ENCODE data around the gene APOL6. TPM values are rescaled to one million over a fixed set of nuclear protein-coding genes. Genes with fewer than 3 reads are reported as not detected.

The APOL6 gene
- total and polyA plus RNA-seq, 2 of the 4 experiments (the other 2 are of a cell fraction) = 1.2 to 7.2 TPM

- Histone ChIP-seq H3K27ac (ENCODE audit: insufficient read depth, low read length) (no peak overlapping the region), H3K4ac (ENCODE audit: low read depth, low read length) (no peak overlapping the region), H3K79me1 (ENCODE audit: low read depth in 1 of 2, low read length in 2 of 2) (peaks cover 0 to 11% of the 10 kb centered on the region in 2 experiments; a peak in 3 of 4 replicates), H3K23ac (ENCODE audit: low read depth, low read length) (no peak overlapping the region), H4K5ac (ENCODE audit: low read depth, low read length) (no peak overlapping the region), H4K8ac (ENCODE audit: low read depth in 2 of 2, low read length in 2 of 2) (no peak overlapping the region), H2BK120ac (ENCODE audit: low read depth, low read length) (no peak overlapping the region), H4K91ac (ENCODE audit: insufficient read depth, low read depth, low read length) (no peak overlapping the region), H2BK20ac (ENCODE audit: low read depth, low read length) (no peak overlapping the region), H3K36me3 (ENCODE audit: control insufficient read depth, insufficient read depth, low read length) (no peaks in the 10 kb centered on the region), H3K56ac (ENCODE audit: extremely low read depth, insufficient read depth, low read length) (no peak overlapping the region), H3K14ac (replicated peaks; ENCODE audit: low read depth, low read length) (0 out of 2 replicates have a peak overlapping the region, but pooled peaks have one; percentile 15), H3K18ac (ENCODE audit: low read depth, low read length) (no peak overlapping the region), H4K20me1 (ENCODE audit: insufficient read depth, low read length) (no peaks in the 10 kb centered on the region), H2AK5ac (ENCODE audit: low read depth, low read length) (no peak overlapping the region), H3K4me2 (ENCODE audit: low read depth, low read length) (no peak overlapping the region), H2BK15ac (ENCODE audit: low read depth, low read length) (no peak overlapping the region), H3K27me3 (ENCODE audit: control insufficient read depth, insufficient read depth, low read length) (no peaks in the 10 kb centered on the region), H2BK5ac (ENCODE audit: low read depth, low read length, poor library complexity, severe bottlenecking) (no peak overlapping the region), H3K9me3 (ENCODE audit: control insufficient read depth, insufficient read depth, low read length) (no peaks in the 10 kb centered on the region), H2AK9ac (replicated peaks; ENCODE audit: low read depth, low read length, poor library complexity) (no peak overlapping the region), H3K4me3 (ENCODE audit: insufficient read depth, low read depth, low read length) (no peak overlapping the region), H3K9ac (ENCODE audit: low read depth, low read length) (no peak overlapping the region), H2AFZ (replicated peaks; ENCODE audit: low read length, poor library complexity) (no peak overlapping the region), H3K9me1 (ENCODE audit: insufficient read depth, low read length) (peaks cover 14% of the 10 kb centered on the region), H3K4me1 (ENCODE audit: control insufficient read depth, insufficient read depth, low read length) (peaks cover 15% of the 10 kb centered on the region)
- WGBS, 2 experiments (ENCODE audit: extremely low coverage in 2 of 2, insufficient read length in 1 of 2) = 100% methylated on average over 1 of the region's 1 CpG; no CpG with 5 or more reads in 1 of the 2 experiments
- DNase-seq (no peak), ATAC-seq (ENCODE audit: low read depth) (no peak)
- ChIA-PET POLR2A (ENCODE audit: unreplicated experiment) (no interaction called here), CTCF (no interaction called here)
- BruUV-seq (replicated peaks) = no TSS peak
- in situ Hi-C loops (cut with MboI; ENCODE audit: low sequenced_read_pairs) = no loop called here
- TF ChIP-seq POLR2A (IDR thresholded peaks at IDR 0.05; ENCODE audit: low read depth, low read length) (no peak), CEBPB (IDR thresholded peaks at IDR 0.05; ENCODE audit: low read depth, low read length) (no peak), NFE2L2 (IDR thresholded peaks at IDR 0.05; ENCODE audit: low read depth, low read length) (no peak), CTCF (conservative IDR thresholded peaks at IDR 0.05; ENCODE audit: low read depth, low read length) (no peak), SMC3 (IDR thresholded peaks at IDR 0.05; ENCODE audit: low read depth, low read length) (no peak), BHLHE40 (IDR thresholded peaks at IDR 0.05; ENCODE audit: low read depth, low read length) (no peak), MAZ (IDR thresholded peaks at IDR 0.05; ENCODE audit: borderline replicate concordance, low read depth, low read length) (no peak), CHD1 (IDR thresholded peaks at IDR 0.05; ENCODE audit: low read depth, low read length) (no peak), MXI1 (IDR thresholded peaks at IDR 0.05; ENCODE audit: borderline replicate concordance, low read depth, low read length) (no peak), ELK1 (IDR thresholded peaks at IDR 0.05; ENCODE audit: borderline replicate concordance, low read depth, low read length) (no peak), FOS (IDR thresholded peaks at IDR 0.05; ENCODE audit: low read depth, low read length) (no peak), RAD21 (IDR thresholded peaks at IDR 0.05; ENCODE audit: low read length) (no peak), USF2 (IDR thresholded peaks at IDR 0.05; ENCODE audit: low read depth, low read length) (no peak)
- dilution Hi-C loops (cut with HindIII; ENCODE audit: low sequenced_read_pairs, unreplicated experiment) = no loop called here
- intact Hi-C loops (cut with micrococcal nuclease) = no loop called here
These were observed 4.3 kb upstream of the APOL6 start for GRCh38 chr22:35643991-35644390.
